Activated T-cell treated with anti-CD3 and anti-CD28 coated beads, Interleukin-2, amount 50 U/mL, for 4 hours (primary cell): ENCODE results near the gene RASSF9. TPM values are rescaled to one million over a fixed set of nuclear protein-coding genes. Genes with fewer than 3 reads are reported as not detected.

Experiments used
- ATAC-seq, 2 donors: fragments of 200-7000 bp; cut with Tn5 transposase; one replicate each; pipeline ENCODE4 v1.10.0; 2021
- DNase-seq: peaks from one replicate; pipeline ENCODE4 v3.0.0-alpha.2; 2020
- H3K27me3 Mint-ChIP-seq: one replicate; pipeline ENCODE4 v1.8.0; 2021; ENCODE audit warnings: low read depth, mixed read lengths
- H3K36me3 Mint-ChIP-seq: one replicate; pipeline ENCODE4 v1.8.0; 2022; ENCODE audit warnings: mixed read lengths; ENCODE audit not compliant: insufficient read depth
- H3K4me1 Mint-ChIP-seq: one replicate; pipeline ENCODE4 v1.8.0; 2021; ENCODE audit warnings: low read depth, mixed read lengths
- H3K4me3 Mint-ChIP-seq: one replicate; pipeline ENCODE4 v1.8.0; 2021; ENCODE audit warnings: mild to moderate bottlenecking, moderate library complexity, mixed read lengths
- H3K9me3 Mint-ChIP-seq: one replicate; pipeline ENCODE4 v1.8.0; 2021; ENCODE audit warnings: mixed read lengths
- total RNA-seq, 3 donors: library from RNA; stranded (reverse); gene quantifications; one replicate each; pipeline ENCODE4 v1.2.1, GENCODE V29; 2021

The RASSF9 gene
- total RNA-seq, 3 donors from 2014 or later, result not detected

- DNase-seq (no peak), ATAC-seq (no peak)
- Mint-ChIP-seq H3K4me1 (no peaks in the 10 kb centered on the region), H3K36me3 (no peaks in the 10 kb centered on the region), H3K9me3 (no peaks in the 10 kb centered on the region), H3K27me3 (no peaks in the 10 kb centered on the region), H3K4me3 (no peak overlapping the region)
These were observed 32.3 kb downstream of the RASSF9 start for GRCh38 chr12:85803923-85804322.

GRCh38 chr12:85803231-85803630, 33.0 kb downstream of the RASSF9 start:
- Mint-ChIP-seq H3K27me3 (no peaks in the 10 kb centered on the region), H3K4me3 (no peak overlapping the region), H3K9me3 (no peaks in the 10 kb centered on the region), H3K4me1 (no peaks in the 10 kb centered on the region), H3K36me3 (no peaks in the 10 kb centered on the region)
- ATAC-seq (no peak), DNase-seq (no peak)

GRCh38 chr12:85798122-85798521, 38.1 kb downstream of the RASSF9 start:
- Mint-ChIP-seq H3K27me3 (no peaks in the 10 kb centered on the region), H3K9me3 (no peaks in the 10 kb centered on the region), H3K36me3 (no peaks in the 10 kb centered on the region), H3K4me3 (no peak overlapping the region), H3K4me1 (no peaks in the 10 kb centered on the region)
- ATAC-seq, result no peak
- DNase-seq, result no peak

- no peak for ATAC-seq
These were observed 40.2 kb downstream of the RASSF9 start for GRCh38 chr12:85796001-85796400.

GRCh38 chr12:85794531-85794930, 41.7 kb downstream of the RASSF9 start:
- Mint-ChIP-seq H3K4me3 (no peak overlapping the region), H3K27me3 (no peaks in the 10 kb centered on the region), H3K36me3 (no peaks in the 10 kb centered on the region), H3K4me1 (no peaks in the 10 kb centered on the region), H3K9me3 (no peaks in the 10 kb centered on the region)
- DNase-seq, result no peak
- ATAC-seq, result no peak

More at GRCh38 chr12:85796001-85796400, 40.2 kb downstream of the RASSF9 start:
- DNase-seq, result no peak
- Mint-ChIP-seq H3K9me3 (no peaks in the 10 kb centered on the region), H3K4me3 (no peak overlapping the region), H3K27me3 (no peaks in the 10 kb centered on the region), H3K36me3 (no peaks in the 10 kb centered on the region), H3K4me1 (no peaks in the 10 kb centered on the region)

GRCh38 chr12:85784096-85784720, 52.0 kb downstream of the RASSF9 start:
- DNase-seq, result no peak
- Mint-ChIP-seq H3K9me3 (peaks cover 6% of the 10 kb centered on the region), H3K36me3 (no peaks in the 10 kb centered on the region), H3K27me3 (no peaks in the 10 kb centered on the region), H3K4me1 (no peaks in the 10 kb centered on the region), H3K4me3 (no peak overlapping the region)
- no peak for ATAC-seq

DNA sequence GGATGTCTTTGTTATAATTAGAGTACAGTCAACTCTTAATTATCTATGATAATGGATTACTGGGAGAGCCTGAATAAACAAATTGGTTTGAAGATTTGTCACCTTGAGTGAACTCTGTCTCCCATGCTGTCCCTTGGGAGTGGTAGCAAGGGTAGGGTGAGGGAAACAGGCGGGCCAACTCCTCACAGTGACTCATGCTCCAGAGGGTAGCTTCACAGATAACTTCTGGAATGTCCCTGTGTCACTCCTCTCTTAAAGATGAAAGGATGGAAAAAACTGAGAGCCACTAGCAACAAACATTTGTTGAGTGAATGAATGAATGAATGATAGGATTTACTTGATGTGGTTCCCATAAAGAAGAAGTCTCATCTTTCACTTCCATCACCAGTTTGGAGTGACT, 53.5 kb downstream of the RASSF9 start:
- ATAC-seq, result no peak
- Mint-ChIP-seq H3K36me3 (no peaks in the 10 kb centered on the region), H3K27me3 (no peaks in the 10 kb centered on the region), H3K4me1 (no peaks in the 10 kb centered on the region), H3K9me3 (peaks cover 6% of the 10 kb centered on the region), H3K4me3 (no peak overlapping the region)
- DNase-seq, result no peak

DNA sequence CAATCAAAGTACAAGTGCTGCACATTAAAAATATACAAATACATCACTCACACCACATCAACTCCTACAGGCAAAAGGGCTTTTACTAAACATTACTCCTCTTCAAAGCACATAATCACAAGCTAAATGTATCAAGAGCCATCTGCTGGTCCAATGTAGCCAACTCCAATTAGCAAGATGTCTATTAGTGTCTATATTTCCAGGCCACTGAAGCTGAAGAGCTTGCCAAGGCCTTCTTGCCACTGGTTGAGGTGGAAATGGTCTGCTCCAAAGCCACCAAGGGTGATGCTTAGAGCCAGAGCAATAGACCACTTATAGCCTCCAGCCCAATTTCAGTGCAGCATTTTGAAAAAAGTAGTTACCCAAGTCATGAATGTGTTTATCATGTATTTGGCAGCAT, 54.4 kb downstream of the RASSF9 start:
- DNase-seq (no peak), ATAC-seq (no peak)
- Mint-ChIP-seq H3K36me3 (no peaks in the 10 kb centered on the region), H3K4me3 (no peak overlapping the region), H3K27me3 (no peaks in the 10 kb centered on the region), H3K4me1 (no peaks in the 10 kb centered on the region), H3K9me3 (peaks cover 5% of the 10 kb centered on the region)

- Mint-ChIP-seq H3K36me3 (no peaks in the 10 kb centered on the region), H3K9me3 (no peaks in the 10 kb centered on the region), H3K4me1 (no peaks in the 10 kb centered on the region), H3K4me3 (no peak overlapping the region), H3K27me3 (no peaks in the 10 kb centered on the region)
- ATAC-seq (no peak), DNase-seq (no peak)
These were observed 56.4 kb downstream of the RASSF9 start for GRCh38 chr12:85779768-85780167.

- no peak for DNase-seq
- Mint-ChIP-seq H3K4me3 (no peak overlapping the region), H3K4me1 (no peaks in the 10 kb centered on the region), H3K9me3 (peaks cover 10% of the 10 kb centered on the region), H3K27me3 (no peaks in the 10 kb centered on the region), H3K36me3 (no peaks in the 10 kb centered on the region)
- ATAC-seq, result no peak
These were observed 61.1 kb downstream of the RASSF9 start for GRCh38 chr12:85775091-85775490.

GRCh38 chr12:85765453-85765869, 70.7 kb downstream of the RASSF9 start:
- DNase-seq, result no peak
- Mint-ChIP-seq H3K4me1 (no peaks in the 10 kb centered on the region), H3K27me3 (no peaks in the 10 kb centered on the region), H3K36me3 (no peaks in the 10 kb centered on the region), H3K4me3 (no peak overlapping the region), H3K9me3 (peaks cover 4% of the 10 kb centered on the region)
- ATAC-seq, result no peak

- H3K36me3 Mint-ChIP-seq, result no peaks in the 10 kb centered on the region
- no peak for DNase-seq
- no peak for ATAC-seq
- no peaks in the 10 kb centered on the region for H3K4me1 Mint-ChIP-seq
- peaks cover 17% of the 10 kb centered on the region for H3K9me3 Mint-ChIP-seq
- H3K27me3 Mint-ChIP-seq, result no peaks in the 10 kb centered on the region
- H3K4me3 Mint-ChIP-seq, result no peak overlapping the region
These were observed 76.6 kb downstream of the RASSF9 start for GRCh38 chr12:85759623-85760022.

DNA sequence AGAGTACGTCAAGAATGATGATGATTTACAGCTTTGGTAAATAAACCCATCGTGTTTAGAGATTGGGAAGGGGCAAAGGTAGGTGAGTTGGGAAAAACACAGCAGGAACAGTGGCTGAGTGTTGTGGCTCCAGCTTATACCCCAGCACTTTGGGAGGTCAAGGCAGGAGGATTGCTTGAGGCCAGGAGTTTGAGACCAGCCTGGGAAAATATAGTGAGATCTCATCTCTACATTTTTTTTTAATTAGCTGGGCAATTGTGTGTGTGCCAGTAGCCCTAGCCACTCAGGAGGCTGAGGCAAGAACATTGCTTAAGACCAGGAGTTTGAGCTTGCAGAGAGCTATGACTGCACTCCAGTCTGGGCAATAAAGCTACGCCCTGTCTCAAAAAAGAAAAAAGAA, 77.1 kb downstream of the RASSF9 start:
- peaks cover 21% of the 10 kb centered on the region for H3K9me3 Mint-ChIP-seq
- DNase-seq (no peak), ATAC-seq (no peak)
- H3K4me3 Mint-ChIP-seq, result no peak overlapping the region
- H3K27me3 Mint-ChIP-seq, result no peaks in the 10 kb centered on the region
- H3K4me1 Mint-ChIP-seq, result no peaks in the 10 kb centered on the region
- H3K36me3 Mint-ChIP-seq, result no peaks in the 10 kb centered on the region

DNA sequence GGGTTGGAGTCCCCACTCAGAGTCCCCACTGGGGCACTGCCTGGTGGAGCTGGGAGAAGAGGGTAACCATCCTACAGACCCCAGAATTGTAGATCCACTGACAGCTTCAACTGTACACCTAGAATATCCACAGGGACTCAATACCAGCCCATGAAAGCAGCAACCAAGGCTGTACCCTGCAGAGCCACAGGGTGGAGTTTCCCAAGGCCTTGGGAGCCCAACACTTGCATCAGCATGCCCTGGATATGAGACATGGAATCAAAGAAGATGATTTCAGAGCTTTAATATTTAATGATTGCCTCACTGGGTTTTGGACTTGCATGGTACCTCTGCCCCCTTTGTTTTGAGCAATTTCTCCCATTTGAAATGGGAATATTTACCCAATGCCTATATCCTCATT, 80.4 kb downstream of the RASSF9 start:
- DNase-seq (no peak), ATAC-seq (no peak)
- H3K9me3 Mint-ChIP-seq, result peaks cover 21% of the 10 kb centered on the region
- H3K36me3 Mint-ChIP-seq, result no peaks in the 10 kb centered on the region
- H3K4me1 Mint-ChIP-seq, result no peaks in the 10 kb centered on the region
- no peak overlapping the region for H3K4me3 Mint-ChIP-seq
- no peaks in the 10 kb centered on the region for H3K27me3 Mint-ChIP-seq
